NOMO-1 treated with dmso at 0.1 percent for 144 hours (cell line): ENCODE data around the gene PRRC2A.
"Not testable (repeated sequence)": the region's sequence is repeated elsewhere in the genome, so short reads cannot be mapped to it uniquely, and the experiment has no call there.

Source experiments
- DNase-seq: peaks from one replicate; lab custom pipeline; 2025; ENCODE audit not compliant: unreplicated experiment; lab: John Stamatoyannopoulos, UW

PRRC2A gene

GRCh38 chr6:31585491-31585890, 35.0 kb upstream of the PRRC2A start:
- peak; percentile 59 for DNase-seq

- DNase-seq: peak; percentile 89
These were observed 34.5 kb upstream of the PRRC2A start, which contains the start of gene LST1 for GRCh38 chr6:31586008-31586407. LST1 (plus strand) TSS chr6:31586277; CDS start chr6:31587300, 1,023 bp downstream.

GRCh38 chr6:31586599-31587281, 33.8 kb upstream of the PRRC2A start:
- DNase-seq: peak; percentile 85

GRCh38 chr6:31587791-31588777, 32.4 kb upstream of the PRRC2A start:
- DNase-seq: no peak

GRCh38 chr6:31588871-31589650, 31.5 kb upstream of the PRRC2A start:
- DNase-seq: no peak

- not testable (repeated sequence) for DNase-seq
These were observed 29.8 kb upstream of the PRRC2A start for GRCh38 chr6:31590691-31591090.

- DNase-seq: no peak
These were observed 28.1 kb upstream of the PRRC2A start for GRCh38 chr6:31592396-31592771.

- DNase-seq: peak; percentile 56
These were observed 23.5 kb upstream of the PRRC2A start for GRCh38 chr6:31597006-31597405.

- no peak for DNase-seq
These were observed 13.2 kb upstream of the PRRC2A start for GRCh38 chr6:31607317-31607716.

- DNase-seq: no peak
These were observed 10.8 kb upstream of the PRRC2A start for GRCh38 chr6:31609519-31610406.

GRCh38 chr6:31610968-31611367, 9.5 kb upstream of the PRRC2A start:
- no peak for DNase-seq

GRCh38 chr6:31614075-31614619, 6.4 kb upstream of the PRRC2A start:
- DNase-seq: peak; percentile 26

- no peak for DNase-seq
These were observed 5.6 kb upstream of the PRRC2A start, which contains the start of gene AIF1 for GRCh38 chr6:31614684-31615578. AIF1 (plus strand) TSS chr6:31615234; CDS start chr6:31615330, 96 bp downstream.

- peak; percentile 93 for DNase-seq
These were observed 4.8 kb upstream of the PRRC2A start for GRCh38 chr6:31615748-31616147.

- no peak for DNase-seq
These were observed 3.5 kb upstream of the PRRC2A start for GRCh38 chr6:31617010-31617409.

- peak; percentile 99 for DNase-seq
These were observed 520 bp upstream of the PRRC2A start for GRCh38 chr6:31619805-31620585.

GRCh38 chr6:31621320-31621939, 915 bp downstream of the PRRC2A start:
- no peak for DNase-seq

GRCh38 chr6:31621991-31622390, 1.5 kb downstream of the PRRC2A start:
- no peak for DNase-seq
